Neural progenitor cell (in vitro differentiated cells): ENCODE measurements around the gene NFATC1. TPM values are rescaled to one million over a fixed set of nuclear protein-coding genes. Genes with fewer than 3 reads are reported as not detected.
A peak's percentile ranks its signal among the peaks of the same experiment; 100 is the strongest.

Experiments used
- DNase-seq: peaks from one replicate; pipeline ENCODE4 v3.0.0-alpha.2; 2016; ENCODE audit warnings: low spot score
- H2AFZ ChIP-seq: fragments of 200-600 bp; sonication (generic); replicated peaks from 2 replicates; pipeline ENCODE4 v1.6.1; 2016; ENCODE audit warnings: antibody characterized with exemption
- H3F3A ChIP-seq: fragments of 200-600 bp; sonication (generic); 2 replicates; pipeline ENCODE4 v1.6.1; 2016; ENCODE audit warnings: antibody characterized with exemption, low read depth
- H3K27ac ChIP-seq: fragments of 200-600 bp; sonication (generic); 2 replicates; pipeline ENCODE4 v1.5.1; 2016; ENCODE audit warnings: mild to moderate bottlenecking
- H3K27me3 ChIP-seq: fragments of 200-600 bp; sonication (generic); 2 replicates; pipeline ENCODE4 v1.6.1; 2016; ENCODE audit warnings: mild to moderate bottlenecking, moderate library complexity
- H3K36me3 ChIP-seq: fragments of 200-600 bp; sonication (generic); 2 replicates; pipeline ENCODE4 v1.5.1; 2016
- H3K4me1 ChIP-seq: fragments of 200-600 bp; sonication (generic); 2 replicates; pipeline ENCODE4 v1.6.1; 2016; ENCODE audit warnings: mixed run types
- H3K4me2 ChIP-seq: fragments of 200-600 bp; sonication (generic); 2 replicates; pipeline ENCODE4 v1.6.1; 2016
- H3K4me3 ChIP-seq: fragments of 200-600 bp; sonication (generic); 2 replicates; pipeline ENCODE4 v1.5.1; 2016
- H3K79me2 ChIP-seq: fragments of 200-600 bp; sonication (generic); 2 replicates; pipeline ENCODE4 v1.6.1; 2016; ENCODE audit warnings: low read depth
- H3K9ac ChIP-seq: fragments of 200-600 bp; sonication (generic); 2 replicates; pipeline ENCODE4 v1.6.1; 2016
- H3K9me3 ChIP-seq: fragments of 200-600 bp; sonication (generic); 2 replicates; pipeline ENCODE4 v1.5.1; 2016; ENCODE audit warnings: low read depth
- H4K20me1 ChIP-seq: fragments of 200-600 bp; sonication (generic); 2 replicates; pipeline ENCODE4 v1.6.1; 2016; ENCODE audit warnings: low read depth
- H3K27ac Mint-ChIP-seq: 3 replicates; pipeline ENCODE4 v1.8.0; 2021; ENCODE audit warnings: mixed read lengths
- H3K27me3 Mint-ChIP-seq: 2 replicates; pipeline ENCODE4 v1.8.0; 2022; ENCODE audit warnings: low read depth, mild to moderate bottlenecking, inconsistent platforms, moderate library complexity, mixed read lengths; ENCODE audit not compliant: insufficient read depth
- H3K36me3 Mint-ChIP-seq: 3 replicates; pipeline ENCODE4 v1.8.0; 2021; ENCODE audit warnings: mixed read lengths
- H3K4me1 Mint-ChIP-seq: 3 replicates; pipeline ENCODE4 v1.8.0; 2021; ENCODE audit warnings: mixed read lengths
- H3K4me3 Mint-ChIP-seq: 3 replicates; pipeline ENCODE4 v1.8.0; 2021; ENCODE audit warnings: mild to moderate bottlenecking, moderate library complexity, mixed read lengths
- H3K9me3 Mint-ChIP-seq: 3 replicates; pipeline ENCODE4 v1.8.0; 2020; ENCODE audit warnings: mixed read lengths
- EZH2 ChIP-seq: fragments of 200-600 bp; sonication (generic); IDR thresholded peaks from 2 replicates; pipeline ENCODE4 v1.6.1; 2017; ENCODE audit warnings: antibody characterized with exemption, mild to moderate bottlenecking, moderate library complexity
- EZH2phosphoT487 ChIP-seq: fragments of 200-600 bp; sonication (generic); IDR thresholded peaks from 2 replicates; pipeline ENCODE4 v1.6.1; 2017; ENCODE audit warnings: antibody characterized with exemption
- total RNA-seq: library from RNA; depleted of rRNA; stranded (reverse); fragments of >200 nt; gene quantifications from 2 replicates; pipeline ENCODE4 v1.2.3, GENCODE V29; 2015; ENCODE audit warnings: low replicate concordance
- TF ChIP-seq, protein P1 (sequence below): fragments of 200-600 bp; sonication (generic); IDR thresholded peaks from 2 replicates; pipeline ENCODE4 v1.5.1; 2017; ENCODE audit warnings: antibody characterized with exemption, mild to moderate bottlenecking

The NFATC1 gene
- total RNA-seq, 1 donor from 2014 or later: 2.3 TPM

DNA sequence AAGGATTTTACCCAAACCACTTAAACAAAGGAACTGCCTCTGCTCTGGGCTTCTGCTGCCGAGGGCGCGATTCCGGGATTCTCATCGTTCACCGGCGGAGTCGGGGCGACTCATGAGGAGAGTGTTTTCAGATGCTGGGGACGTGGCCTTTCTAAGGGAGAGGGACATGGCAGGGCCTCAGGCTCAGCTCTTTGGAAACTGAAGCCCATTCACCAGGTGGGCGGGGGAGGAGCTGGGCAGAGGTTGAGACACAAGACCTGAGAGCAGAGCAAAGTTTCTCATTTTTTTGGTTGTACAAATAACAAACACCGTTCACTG lies 29.8 kb downstream of the NFATC1 start:
- no peak overlapping the region for H3K9ac ChIP-seq
- no peaks in the 10 kb centered on the region for H4K20me1 ChIP-seq
- Mint-ChIP-seq H3K27ac (no peak overlapping the region), H3K9me3 (no peaks in the 10 kb centered on the region), H3K27me3 (peaks cover 7% of the 10 kb centered on the region), H3K4me1 (peaks cover 31% of the 10 kb centered on the region), H3K36me3 (no peaks in the 10 kb centered on the region), H3K4me3 (no peak overlapping the region)
- peaks cover 8% of the 10 kb centered on the region for H3K4me1 ChIP-seq
- H3F3A ChIP-seq: peaks cover 14% of the 10 kb centered on the region
- no peak overlapping the region for H3K4me2 ChIP-seq
- H3K9me3 ChIP-seq: no peaks in the 10 kb centered on the region
- H3K36me3 ChIP-seq: no peaks in the 10 kb centered on the region
- H3K79me2 ChIP-seq: no peaks in the 10 kb centered on the region
- peak; percentile 54 for DNase-seq
- TF ChIP-seq EZH2: no peak
- TF ChIP-seq, protein P1, sequence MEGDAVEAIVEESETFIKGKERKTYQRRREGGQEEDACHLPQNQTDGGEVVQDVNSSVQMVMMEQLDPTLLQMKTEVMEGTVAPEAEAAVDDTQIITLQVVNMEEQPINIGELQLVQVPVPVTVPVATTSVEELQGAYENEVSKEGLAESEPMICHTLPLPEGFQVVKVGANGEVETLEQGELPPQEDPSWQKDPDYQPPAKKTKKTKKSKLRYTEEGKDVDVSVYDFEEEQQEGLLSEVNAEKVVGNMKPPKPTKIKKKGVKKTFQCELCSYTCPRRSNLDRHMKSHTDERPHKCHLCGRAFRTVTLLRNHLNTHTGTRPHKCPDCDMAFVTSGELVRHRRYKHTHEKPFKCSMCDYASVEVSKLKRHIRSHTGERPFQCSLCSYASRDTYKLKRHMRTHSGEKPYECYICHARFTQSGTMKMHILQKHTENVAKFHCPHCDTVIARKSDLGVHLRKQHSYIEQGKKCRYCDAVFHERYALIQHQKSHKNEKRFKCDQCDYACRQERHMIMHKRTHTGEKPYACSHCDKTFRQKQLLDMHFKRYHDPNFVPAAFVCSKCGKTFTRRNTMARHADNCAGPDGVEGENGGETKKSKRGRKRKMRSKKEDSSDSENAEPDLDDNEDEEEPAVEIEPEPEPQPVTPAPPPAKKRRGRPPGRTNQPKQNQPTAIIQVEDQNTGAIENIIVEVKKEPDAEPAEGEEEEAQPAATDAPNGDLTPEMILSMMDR: no peak
- no peak for TF ChIP-seq EZH2phosphoT487
- H2AFZ ChIP-seq: no peak overlapping the region
- H3K27me3 ChIP-seq: no peaks in the 10 kb centered on the region
- H3K27ac ChIP-seq: no peak overlapping the region
- H3K4me3 ChIP-seq: no peak overlapping the region

DNA sequence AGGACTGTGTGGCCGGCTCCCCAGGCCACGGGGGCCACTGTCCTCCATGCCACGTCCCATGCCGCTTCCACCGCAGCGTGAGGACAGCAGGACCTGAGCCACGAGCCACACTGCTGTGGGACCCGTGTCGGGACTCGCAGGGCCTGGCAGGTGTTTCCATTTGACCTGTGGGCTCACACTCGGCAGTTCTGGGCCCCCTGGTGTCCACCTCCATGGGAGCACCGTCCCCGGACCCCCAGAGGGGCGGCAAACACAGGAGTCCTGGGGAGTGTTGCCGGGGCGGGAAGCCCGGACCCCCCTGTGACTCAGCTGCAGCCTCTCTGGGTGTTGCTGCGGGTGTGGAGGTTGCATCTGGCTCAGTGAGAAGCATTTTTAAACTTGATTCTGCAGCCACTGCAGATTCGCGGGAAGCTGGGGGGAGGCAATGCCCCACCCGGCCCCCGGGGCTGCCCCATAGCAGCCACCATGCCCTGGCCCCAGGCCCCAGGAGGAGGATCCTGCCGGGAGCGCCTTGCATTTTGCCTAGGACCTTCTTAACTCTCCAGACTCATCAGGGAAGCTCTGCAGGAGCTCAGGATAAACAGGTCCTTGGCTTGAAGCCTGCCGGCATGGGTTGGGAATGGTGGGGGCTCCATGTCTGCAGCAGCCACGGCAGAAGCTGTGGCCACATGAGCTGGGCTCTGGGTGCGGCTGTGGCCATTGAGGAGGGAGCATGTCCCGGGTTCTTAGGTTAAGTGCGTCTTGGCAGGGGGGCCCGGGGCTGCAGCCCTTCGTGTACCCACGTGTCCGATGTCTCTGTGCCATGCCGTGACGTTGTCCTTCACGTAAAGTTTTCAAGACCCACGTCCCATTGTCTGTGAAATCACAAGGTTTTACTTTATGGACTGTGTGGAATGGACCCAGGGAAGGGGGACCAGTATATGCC lies 30.9 kb downstream of the NFATC1 start:
- H3K4me3 ChIP-seq: no peak overlapping the region

DNA sequence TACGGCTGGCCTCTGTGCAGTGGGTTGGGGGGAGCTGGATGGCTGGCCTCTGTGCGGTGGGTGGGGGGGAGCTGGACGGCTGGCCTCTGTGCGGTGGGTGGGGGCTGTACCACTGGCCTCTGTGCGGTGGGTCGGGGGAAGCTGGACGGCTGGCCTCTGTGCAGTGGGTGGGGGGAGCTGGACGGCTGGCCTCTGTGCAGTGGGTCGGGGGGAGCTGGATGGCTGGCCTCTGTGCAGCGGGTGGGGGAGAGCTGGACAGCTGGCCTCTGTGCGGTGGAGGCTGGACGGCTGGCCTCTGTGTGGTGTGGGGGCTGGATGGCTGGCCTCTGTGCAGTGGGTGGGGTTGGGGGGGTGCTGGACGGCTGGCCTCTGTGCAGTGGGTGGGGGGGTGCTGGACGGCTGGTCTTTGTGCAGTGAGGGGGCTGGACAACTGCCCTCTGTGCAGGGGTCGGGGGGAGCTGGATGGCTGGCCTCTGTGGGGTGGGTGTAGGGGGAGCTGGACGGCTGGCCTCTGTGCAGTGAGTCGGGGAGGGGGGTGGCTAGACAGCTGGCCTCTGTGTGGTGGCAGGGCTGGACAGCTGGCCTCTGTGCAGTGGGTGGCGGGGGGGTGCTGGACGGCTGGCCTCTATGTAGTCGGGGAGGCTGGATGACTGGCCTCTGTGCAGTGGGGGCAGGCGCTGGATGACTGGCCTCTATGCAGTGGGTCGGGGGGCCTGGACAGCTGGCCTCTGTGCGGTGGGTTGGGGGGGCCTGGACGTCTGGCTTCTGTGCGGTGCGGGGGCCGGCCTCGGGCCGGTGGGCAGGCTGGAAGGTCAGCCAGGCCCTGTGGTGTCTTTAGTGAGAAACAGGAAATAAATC lies 31.9 kb downstream of the NFATC1 start:
- no peak overlapping the region for H3K27ac ChIP-seq
- H2AFZ ChIP-seq: no peak overlapping the region
- Mint-ChIP-seq H3K4me1 (peaks cover 30% of the 10 kb centered on the region), H3K4me3 (no peak overlapping the region), H3K36me3 (no peaks in the 10 kb centered on the region), H3K27ac (peak overlapping the region; percentile 64), H3K9me3 (no peaks in the 10 kb centered on the region), H3K27me3 (peaks cover 7% of the 10 kb centered on the region)
- no peak for DNase-seq
- no peak overlapping the region for H3K9ac ChIP-seq
- no peak overlapping the region for H3K4me2 ChIP-seq
- no peak overlapping the region for H3K4me3 ChIP-seq
- H3F3A ChIP-seq: peaks cover 14% of the 10 kb centered on the region
- TF ChIP-seq, protein P1: no peak
- no peak for TF ChIP-seq EZH2phosphoT487
- TF ChIP-seq EZH2: no peak
- no peaks in the 10 kb centered on the region for H3K27me3 ChIP-seq
- peaks cover 8% of the 10 kb centered on the region for H3K4me1 ChIP-seq
- no peaks in the 10 kb centered on the region for H3K9me3 ChIP-seq
- H3K36me3 ChIP-seq: no peaks in the 10 kb centered on the region
- H3K79me2 ChIP-seq: no peaks in the 10 kb centered on the region
- no peaks in the 10 kb centered on the region for H4K20me1 ChIP-seq

More for the DNA sequence above, 30.9 kb downstream of the NFATC1 start:
- H3K9ac ChIP-seq: no peak overlapping the region
- Mint-ChIP-seq H3K36me3 (no peaks in the 10 kb centered on the region), H3K9me3 (no peaks in the 10 kb centered on the region), H3K4me1 (peaks cover 33% of the 10 kb centered on the region), H3K4me3 (no peak overlapping the region), H3K27ac (no peak overlapping the region), H3K27me3 (peaks cover 7% of the 10 kb centered on the region)
- no peaks in the 10 kb centered on the region for H4K20me1 ChIP-seq
- no peak for TF ChIP-seq EZH2phosphoT487
- TF ChIP-seq EZH2: no peak
- TF ChIP-seq, protein P1: no peak
- H3K4me2 ChIP-seq: no peak overlapping the region
- H3K4me1 ChIP-seq: peaks cover 8% of the 10 kb centered on the region
- H3F3A ChIP-seq: peaks cover 14% of the 10 kb centered on the region
- H3K27ac ChIP-seq: no peak overlapping the region
- H3K27me3 ChIP-seq: no peaks in the 10 kb centered on the region
- H3K9me3 ChIP-seq: no peaks in the 10 kb centered on the region
- no peak for DNase-seq
- no peaks in the 10 kb centered on the region for H3K79me2 ChIP-seq
- no peaks in the 10 kb centered on the region for H3K36me3 ChIP-seq
- H2AFZ ChIP-seq: no peak overlapping the region
